K562 (cell line): Measurements from ENCODE around the gene PRR14L. TPM values are rescaled to one million over a fixed set of nuclear protein-coding genes. Genes with fewer than 3 reads are reported as not detected.
"Not testable (repeated sequence)": the region's sequence is repeated elsewhere in the genome, so short reads cannot be mapped to it uniquely, and the experiment has no call there.

Source experiments
- ATAC-seq: fragments of 200-7000 bp; cut with Tn5 transposase; 3 replicates; pipeline ENCODE4 v1.9.1; 2020; ENCODE audit warnings: moderate library complexity
- BruUV-seq: library from RNA; stranded (reverse); fragments of 400-500 nt; replicated peaks from 2 replicates; lab custom pipeline; 2021; lab: Mats Ljungman, UMichigan
- CTCF ChIA-PET: fragments of 300-600 bp; formaldehyde crosslinking; extraction: SDS; loops from one replicate; lab custom pipeline; 2021; ENCODE audit warnings: low intra/inter-chr PET ratio; lab: Yijun Ruan, JAX
- POLR2A ChIA-PET: fragments of 300-600, 350-650 bp; sonication (Branson Sonifier 250); formaldehyde crosslinking; extraction: SDS; loops from one replicate; lab custom pipeline; 2021; ENCODE audit warnings: antibody characterized with exemption, inconsistent platforms; lab: Yijun Ruan, JAX
- DNase-seq, 4 experiments: peaks; one replicate each; pipeline versions ENCODE4 v3.0.0 to v3.0.0-alpha.2; 2011 to 2018; ENCODE audit warnings: low spot score in 3 of 4, mixed read lengths in 3 of 4; ENCODE audit errors: extremely low read depth in 1 of 4
- FAIRE-seq: peaks from 2 replicates; lab custom pipeline; 2011; peaks lifted over from hg19 to GRCh38; lab: Jason Lieb, UNC
- H2AFZ ChIP-seq: 2 replicates; pipeline ENCODE4 v1.6.0; 2011; ENCODE audit warnings: low read depth, low read length, control low read depth, inconsistent platforms
- H3K27ac ChIP-seq: fragments of 200-600 bp; 3 replicates; pipeline ENCODE4 v1.8.0; 2011; ENCODE audit warnings: low read depth, mild to moderate bottlenecking, control low read depth, inconsistent platforms, low read length, moderate library complexity, mixed read lengths; ENCODE audit errors: extremely low read depth
- H3K27me3 ChIP-seq, 2 experiments: fragments of 300-600 bp in 1 of 2; 2 replicates in 1 of 2; 3 replicates in 1 of 2; pipeline versions ENCODE4 v1.6.0 to v1.8.0; 2011; ENCODE audit warnings: inconsistent platforms in 2 of 2, low read length in 2 of 2, mild to moderate bottlenecking in 1 of 2, mixed read lengths in 1 of 2, moderate library complexity in 1 of 2; ENCODE audit not compliant: control insufficient read depth in 2 of 2, insufficient read depth in 2 of 2
- H3K36me3 ChIP-seq: fragments of 300-600 bp; 3 replicates; pipeline ENCODE4 v1.8.0; 2011; ENCODE audit warnings: mild to moderate bottlenecking, low read length, inconsistent platforms; ENCODE audit not compliant: control insufficient read depth, insufficient read depth
- H3K4me1 ChIP-seq, 2 experiments: fragments of 200-600 bp in 1 of 2; replicated peaks in 1 of 2; 2 replicates in 1 of 2; 3 replicates in 1 of 2; pipeline versions ENCODE4 v1.5.1 to v1.8.0; 2011; ENCODE audit warnings: inconsistent platforms in 2 of 2, low read length in 2 of 2, mild to moderate bottlenecking in 1 of 2, mixed read lengths in 1 of 2, moderate library complexity in 1 of 2; ENCODE audit not compliant: control insufficient read depth in 2 of 2, insufficient read depth in 2 of 2
- H3K4me2 ChIP-seq: 2 replicates; pipeline ENCODE4 v1.6.1; 2011; ENCODE audit warnings: low read length, control low read depth, inconsistent platforms, mixed read lengths; ENCODE audit not compliant: insufficient read depth
- H3K4me3 ChIP-seq: fragments of 200-600 bp; sonication (generic), shearing (Covaris generic); 2 replicates; pipeline ENCODE4 v1.5.1; 2016; ENCODE audit warnings: control low read depth, inconsistent platforms
- H3K79me2 ChIP-seq: fragments of 200-600 bp; 3 replicates; pipeline ENCODE4 v1.8.0; 2011; ENCODE audit warnings: low read length, inconsistent platforms; ENCODE audit not compliant: control insufficient read depth, insufficient read depth
- H3K9ac ChIP-seq, 2 experiments: 2 replicates each; pipeline versions ENCODE4 v1.6.0 to v1.6.1; 2011; ENCODE audit warnings: low read depth in 2 of 2, low read length in 2 of 2, control low read depth in 1 of 2, inconsistent platforms in 1 of 2, mild to moderate bottlenecking in 1 of 2, mixed read lengths in 1 of 2; ENCODE audit not compliant: insufficient read depth in 1 of 2
- H3K9me1 ChIP-seq: one replicate; pipeline ENCODE4 v1.6.0; 2011; ENCODE audit warnings: inconsistent platforms, mild to moderate bottlenecking, low read length, moderate library complexity; ENCODE audit not compliant: control insufficient read depth, insufficient read depth
- H3K9me3 ChIP-seq: replicated peaks from 2 replicates; pipeline ENCODE4 v1.5.1; 2011; ENCODE audit warnings: low read depth, low read length, inconsistent platforms; ENCODE audit not compliant: control insufficient read depth, insufficient read depth
- H4K20me1 ChIP-seq: replicated peaks from 2 replicates; pipeline ENCODE4 v1.6.1; 2011; ENCODE audit warnings: low read length, inconsistent platforms, mixed read lengths; ENCODE audit not compliant: control insufficient read depth, insufficient read depth
- C11orf30 ChIP-seq: fragments of 450-650 bp; IDR thresholded peaks from 2 replicates; pipeline ENCODE4 v1.6.1; 2016; ENCODE audit warnings: low read depth, mild to moderate bottlenecking
- JUN ChIP-seq, 2 experiments: sonication (generic) in 1 of 2; formaldehyde crosslinking in 1 of 2; IDR thresholded peaks; 2 replicates each; pipeline versions ENCODE4 v1.6.1 to v1.8.0; 2012 to 2022; ENCODE audit warnings: borderline replicate concordance in 2 of 2, mild to moderate bottlenecking in 2 of 2, improper control_type of control experiment in 1 of 2, low read depth in 1 of 2, low read length in 1 of 2, missing genetic modification reagents in 1 of 2
- TARDBP ChIP-seq: fragments of 450-650 bp; IDR thresholded peaks from 2 replicates; pipeline ENCODE4 v1.6.1; 2016
- ZNF316 ChIP-seq: fragments of 450-650 bp; IDR thresholded peaks from 2 replicates; pipeline ENCODE4 v1.6.1; 2016
- WGBS: fragments of 100-300 bp; shearing (Covaris generic); methylation state at CpG from one replicate; pipeline ENCODE4 v1.1.6; 2016; ENCODE audit warnings: low coverage, mixed read lengths; ENCODE audit not compliant: insufficient coverage; ENCODE audit errors: missing lambda C conversion rate; 5-methylcytosine and 5-hydroxymethylcytosine counted together
- in situ Hi-C: fragments of 300-500 bp; cut with MboI; formaldehyde crosslinking; loops from 4 replicates; pipeline ENCODE4 v1.15.0; 2018; ENCODE audit warnings: inconsistent platforms, mixed read lengths
- intact Hi-C: fragments of 100-400 bp; cut with micrococcal nuclease; formaldehyde crosslinking; loops from 2 replicates; pipeline ENCODE4 v1.14.2; 2022
- polyA plus RNA-seq, 8 experiments: library from polyadenylated mRNA; depleted of rRNA in 4 of 8; stranded (reverse) in 5 of 8; unstranded in 3 of 8; fragments of >200 nt; fragmentation: Nextera tagmentation in 2 of 8; fragmentation: Illumina TruSeq in 1 of 8; extraction: Ambion mirVana in 2 of 8; extraction: Trizol in 1 of 8; gene quantifications; 2 replicates each; pipeline versions ENCODE4 v1.2.1 to v1.2.3, GENCODE V29; 2011 to 2014; ENCODE audit warnings: inconsistent platforms in 1 of 8, missing spikeins in 1 of 8
- total RNA-seq, 7 experiments: library from RNA; depleted of rRNA in 6 of 7; stranded (reverse); fragments of >200 nt in 6 of 7; fragmentation: Illumina TruSeq in 2 of 7; extraction: Trizol in 2 of 7; gene quantifications; 2 replicates each; pipeline versions ENCODE4 v1.2.1 to v1.2.3, GENCODE V29; 2011 to 2021; ENCODE audit warnings: low replicate concordance in 1 of 7

The PRR14L gene
- total and polyA plus RNA-seq, 9 of the 15 experiments (the other 6 are each of a cell fraction or from before 2014, with no cell fraction given): 2.8 to 36.3 (median 12.3) TPM

DNA sequence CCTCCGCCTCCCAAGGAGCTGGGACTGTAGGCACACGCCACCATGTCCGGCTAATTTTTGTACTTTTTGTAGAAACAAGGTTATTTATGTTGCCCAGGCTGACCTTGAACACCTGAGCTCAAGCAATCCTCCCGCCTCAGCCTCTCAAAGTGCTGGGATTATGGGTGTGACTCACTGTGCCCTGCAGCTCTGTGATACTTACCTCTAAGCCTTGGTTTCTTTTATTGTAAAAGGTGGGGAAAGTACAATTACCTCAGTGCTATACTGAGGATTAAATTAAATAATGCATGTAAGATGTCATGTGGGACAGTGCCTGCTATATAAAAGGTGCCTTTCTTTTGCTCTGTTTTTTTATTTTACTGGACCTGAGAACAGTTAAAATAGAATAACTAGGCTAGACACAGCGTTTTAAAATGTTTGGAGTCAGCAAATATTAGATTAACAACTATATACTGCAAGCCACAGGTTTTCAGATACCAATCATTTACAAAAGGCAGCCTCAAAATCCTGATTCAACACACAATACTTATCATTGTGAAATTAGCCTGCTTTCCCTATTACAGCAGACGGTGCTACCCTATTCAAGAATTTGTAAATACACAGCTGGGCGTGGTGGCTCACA, 30.0 kb downstream of the PRR14L start:
- no peaks in the 10 kb centered on the region for H3K9me3 ChIP-seq
- no peak overlapping the region for H3K4me3 ChIP-seq
- H3K9me1 ChIP-seq: no peaks in the 10 kb centered on the region
- in situ Hi-C loops (no loop called here), intact Hi-C loops (no loop called here)
- H4K20me1 ChIP-seq: no peaks in the 10 kb centered on the region
- 90% methylated on average over 7 of the region's 7 CpGs for WGBS
- CTCF ChIA-PET: no interaction called here
- no peak overlapping the region for H2AFZ ChIP-seq
- H3K36me3 ChIP-seq: peaks cover 59% of the 10 kb centered on the region
- POLR2A ChIA-PET: interaction anchor here (0.7 kb wide), 1 partner anchor 703 kb away, joined by 3 read pairs; no protein-coding TSS in a partner anchor
- H3K79me2 ChIP-seq: peaks cover 3% of the 10 kb centered on the region; the same call in 1 of the 3 replicates
- DNase-seq: no peak
- no TSS peak for BruUV-seq
- H3K9ac ChIP-seq: no peak overlapping the region
- H3K4me1 ChIP-seq: no peaks in the 10 kb centered on the region
- no peak for ATAC-seq
- TF ChIP-seq JUN (IDR thresholded peaks at IDR 0.05; ENCODE audit: borderline replicate concordance, low read depth, low read length) (no peak), JUN (CRISPR knock-in tag; IDR thresholded peaks at IDR 0.05; ENCODE audit: borderline replicate concordance) (no peak), ZNF316 (peak; percentile 35), C11orf30 (peak; percentile 20; the same call in 1 of the 2 replicates)
- TF ChIP-seq, all 486 proteins: peak for 2
- no peak for FAIRE-seq
- no peak overlapping the region for H3K27ac ChIP-seq
- H3K4me2 ChIP-seq: no peak overlapping the region
- H3K27me3 ChIP-seq: no peaks in the 10 kb centered on the region

DNA sequence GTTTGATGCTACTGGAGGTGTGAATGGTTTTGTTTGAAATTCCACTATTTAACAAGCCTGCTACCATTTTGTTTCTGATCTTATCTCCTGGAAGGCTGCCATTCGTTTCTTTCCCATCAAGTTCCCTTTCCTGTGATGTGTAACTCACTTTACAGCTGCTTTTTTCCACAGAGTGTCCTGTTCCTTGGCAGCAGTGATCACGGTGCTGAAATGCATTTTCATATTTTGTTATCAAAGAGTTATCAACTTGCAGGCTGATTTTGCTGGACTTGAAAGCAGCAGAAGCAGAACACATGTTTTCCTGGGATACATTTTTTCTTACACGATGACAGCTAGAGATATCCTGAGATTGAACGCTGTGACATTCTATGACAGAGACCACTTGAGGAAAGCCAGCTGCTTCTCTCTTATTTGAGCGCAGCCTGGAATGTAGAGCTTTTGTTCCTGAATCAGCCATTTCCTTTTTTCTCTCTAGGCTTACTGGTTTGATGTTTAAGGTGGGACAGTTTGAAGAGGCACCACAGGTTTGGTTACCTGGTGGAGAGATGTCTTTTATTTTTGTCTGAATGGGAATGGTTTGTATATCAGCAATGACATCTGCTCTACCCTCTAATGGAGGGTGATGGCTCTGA, 34.7 kb downstream of the PRR14L start:
- BruUV-seq: no TSS peak
- FAIRE-seq (no peak), ATAC-seq (no peak), DNase-seq (no peak)
- ChIA-PET CTCF (no interaction called here), POLR2A (no interaction called here)
- H4K20me1 ChIP-seq: no peaks in the 10 kb centered on the region
- H3K9me1 ChIP-seq: no peaks in the 10 kb centered on the region
- peaks cover 68% of the 10 kb centered on the region for H3K36me3 ChIP-seq
- H3K79me2 ChIP-seq: no peaks in the 10 kb centered on the region
- no peak overlapping the region for H3K27ac ChIP-seq
- intact Hi-C loops (no loop called here), in situ Hi-C loops (no loop called here)
- no peaks in the 10 kb centered on the region for H3K9me3 ChIP-seq
- H2AFZ ChIP-seq: no peak overlapping the region
- no peak overlapping the region for H3K4me2 ChIP-seq
- H3K4me3 ChIP-seq: no peak overlapping the region
- 78% methylated on average over 5 of the region's 5 CpGs for WGBS
- no peaks in the 10 kb centered on the region for H3K4me1 ChIP-seq
- no peak for TF ChIP-seq TARDBP
- no peaks in the 10 kb centered on the region for H3K27me3 ChIP-seq
- H3K9ac ChIP-seq: no peak overlapping the region

DNA sequence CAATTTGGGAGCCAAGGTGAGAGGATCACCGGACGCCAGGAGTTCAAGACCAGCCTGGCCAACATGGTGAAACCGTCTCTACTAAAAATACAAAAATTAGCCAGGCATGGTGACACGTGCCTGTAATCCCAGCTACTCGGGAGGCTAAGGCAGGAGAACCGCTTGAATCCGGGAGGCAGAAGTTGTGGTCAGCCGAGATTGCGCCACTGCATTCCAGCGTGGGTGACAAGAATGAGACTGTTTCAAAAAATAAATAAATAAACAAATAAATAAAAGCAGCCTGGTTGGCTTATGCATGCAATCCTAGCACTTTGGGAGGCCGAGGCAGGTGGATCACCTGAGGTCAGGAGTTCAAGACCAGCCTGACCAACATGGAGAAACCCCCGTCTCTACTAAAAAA, 38.7 kb downstream of the PRR14L start:
- in situ Hi-C loops, H3K9me1 ChIP-seq, H3K4me2 ChIP-seq, FAIRE-seq, H3K4me3 ChIP-seq, H4K20me1 ChIP-seq, ATAC-seq, H3K9ac ChIP-seq, H2AFZ ChIP-seq, H3K27ac ChIP-seq, H3K4me1 ChIP-seq, DNase-seq, intact Hi-C loops, H3K27me3 ChIP-seq, BruUV-seq, POLR2A ChIA-PET, CTCF ChIA-PET, H3K9me3 ChIP-seq, H3K79me2 ChIP-seq: not testable (repeated sequence)
- peaks cover 51% of the 10 kb centered on the region for H3K36me3 ChIP-seq
- 87% methylated on average over 8 of the region's 12 CpGs for WGBS
